Liver (tissue), 9 donors: Measurements from ENCODE around the gene TMC1. TPM values are rescaled to one million over a fixed set of nuclear protein-coding genes. Genes with fewer than 3 reads are reported as not detected.

ENCODE experiments used
- DNase-seq: peaks from one replicate; pipeline ENCODE4 v3.0.0-alpha.2; 2017; ENCODE audit warnings: low spot score
- H3K27ac ChIP-seq, 2 donors: one replicate each; pipeline ENCODE4 v1.7.0; 2013; ENCODE audit warnings: inconsistent platforms in 2 of 2, low read length in 2 of 2, control low read depth in 1 of 2, low read depth in 1 of 2, mild to moderate bottlenecking in 1 of 2
- H3K27me3 ChIP-seq, 4 donors: one replicate each; pipeline versions ENCODE4 v1.6.1 to v1.7.0; 2013; ENCODE audit warnings: low read length in 3 of 4, inconsistent platforms in 1 of 4, mild to moderate bottlenecking in 1 of 4, moderate library complexity in 1 of 4; ENCODE audit not compliant: control insufficient read depth in 4 of 4, insufficient read depth in 4 of 4
- H3K36me3 ChIP-seq, 4 donors: one replicate each; pipeline versions ENCODE4 v1.6.1 to v1.7.0; 2013; ENCODE audit warnings: low read length in 3 of 4, mild to moderate bottlenecking in 3 of 4, low read depth in 1 of 4, moderate library complexity in 1 of 4; ENCODE audit not compliant: control insufficient read depth in 4 of 4, insufficient read depth in 3 of 4
- H3K4me1 ChIP-seq, 4 donors: one replicate each; pipeline versions ENCODE4 v1.6.1 to v1.7.0; 2013; ENCODE audit warnings: low read length in 3 of 4, mild to moderate bottlenecking in 3 of 4, moderate library complexity in 1 of 4; ENCODE audit not compliant: control insufficient read depth in 4 of 4, insufficient read depth in 4 of 4
- H3K4me3 ChIP-seq, 3 donors: one replicate each; pipeline versions ENCODE4 v1.6.1 to v1.7.0; 2013; ENCODE audit warnings: low read length in 3 of 3, control low read depth in 1 of 3, low read depth in 1 of 3, mild to moderate bottlenecking in 1 of 3
- H3K9ac ChIP-seq, 2 donors: one replicate each; pipeline ENCODE4 v1.7.0; 2013; ENCODE audit warnings: low read length in 2 of 2, mild to moderate bottlenecking in 2 of 2, moderate library complexity in 2 of 2, control low read depth in 1 of 2, low read depth in 1 of 2
- H3K9me3 ChIP-seq, 4 donors: one replicate each; pipeline versions ENCODE4 v1.6.1 to v1.7.0; 2013; ENCODE audit warnings: low read length in 3 of 4; ENCODE audit not compliant: control insufficient read depth in 4 of 4
- EGR1 ChIP-seq, 2 donors: IDR thresholded peaks; 2 replicates each; pipeline ENCODE4 v1.6.1; 2016 to 2018; ENCODE audit warnings: antibody characterized with exemption in 2 of 2, low read depth in 2 of 2
- FOXA2 ChIP-seq: IDR thresholded peaks from 2 replicates; pipeline ENCODE4 v1.6.1; 2016; ENCODE audit warnings: antibody characterized with exemption
- HNF4A ChIP-seq, 2 donors: conservative IDR thresholded peaks; 2 replicates each; pipeline ENCODE4 v1.6.1; 2016; ENCODE audit warnings: antibody characterized with exemption in 2 of 2, mild to moderate bottlenecking in 2 of 2
- JUND ChIP-seq, 2 donors: IDR thresholded peaks; 2 replicates each; pipeline ENCODE4 v1.6.1; 2016; ENCODE audit warnings: antibody characterized with exemption in 2 of 2
- NR2F2 ChIP-seq: IDR thresholded peaks from 2 replicates; pipeline ENCODE4 v1.6.1; 2016; ENCODE audit warnings: antibody characterized with exemption
- RAD21 ChIP-seq, 2 donors: IDR thresholded peaks; 2 replicates each; pipeline ENCODE4 v1.6.1; 2016; ENCODE audit warnings: antibody characterized with exemption in 2 of 2, mild to moderate bottlenecking in 2 of 2
- RXRA ChIP-seq, 2 donors: IDR thresholded peaks; 2 replicates each; pipeline ENCODE4 v1.6.1; 2017 to 2018; ENCODE audit warnings: antibody characterized with exemption in 2 of 2, mild to moderate bottlenecking in 1 of 2
- SP1 ChIP-seq: IDR thresholded peaks from 2 replicates; pipeline ENCODE4 v1.6.1; 2018; ENCODE audit warnings: antibody characterized with exemption, mild to moderate bottlenecking
- YY1 ChIP-seq: IDR thresholded peaks from 2 replicates; pipeline ENCODE4 v1.6.1; 2016; ENCODE audit warnings: antibody characterized with exemption, mild to moderate bottlenecking
- WGBS: extraction: QIAGEN DNeasy Blood & Tissue Kit; methylation state at CpG from one replicate; pipeline ENCODE4 v1.1.7; 2013; 5-methylcytosine and 5-hydroxymethylcytosine counted together
- polyA plus RNA-seq, 2 donors: library from polyadenylated mRNA; stranded (reverse) in 1 of 2; unstranded in 1 of 2; fragments of 200-250 nt in 1 of 2; fragments of >200 nt in 1 of 2; fragmentation: Nextera tagmentation in 1 of 2; extraction: Ambion mirVana in 1 of 2; gene quantifications; one replicate each; pipeline versions ENCODE4 v1.2.1 to v1.2.3, GENCODE V29; 2013 to 2015
- total RNA-seq, 2 donors: library from RNA; depleted of rRNA; stranded (reverse); fragments of >200 nt; gene quantifications; one replicate each; pipeline ENCODE4 v1.2.3, GENCODE V29; 2014
- TF ChIP-seq, protein P1 (sequence below): IDR thresholded peaks from 2 replicates; pipeline ENCODE4 v1.6.1; 2016; ENCODE audit warnings: antibody characterized with exemption, mild to moderate bottlenecking
- TF ChIP-seq, protein P2 (sequence below): IDR thresholded peaks from 2 replicates; pipeline ENCODE4 v1.6.1; 2016; ENCODE audit warnings: antibody characterized with exemption
- donor health status: healthy.
- donor health status: healthy.
- donor health status: healthy.
- donor health status: healthy.
- donor health status: healthy.

TMC1 gene
- total and polyA plus RNA-seq, 4 donors, result 0.09 TPM; not detected in 3

DNA sequence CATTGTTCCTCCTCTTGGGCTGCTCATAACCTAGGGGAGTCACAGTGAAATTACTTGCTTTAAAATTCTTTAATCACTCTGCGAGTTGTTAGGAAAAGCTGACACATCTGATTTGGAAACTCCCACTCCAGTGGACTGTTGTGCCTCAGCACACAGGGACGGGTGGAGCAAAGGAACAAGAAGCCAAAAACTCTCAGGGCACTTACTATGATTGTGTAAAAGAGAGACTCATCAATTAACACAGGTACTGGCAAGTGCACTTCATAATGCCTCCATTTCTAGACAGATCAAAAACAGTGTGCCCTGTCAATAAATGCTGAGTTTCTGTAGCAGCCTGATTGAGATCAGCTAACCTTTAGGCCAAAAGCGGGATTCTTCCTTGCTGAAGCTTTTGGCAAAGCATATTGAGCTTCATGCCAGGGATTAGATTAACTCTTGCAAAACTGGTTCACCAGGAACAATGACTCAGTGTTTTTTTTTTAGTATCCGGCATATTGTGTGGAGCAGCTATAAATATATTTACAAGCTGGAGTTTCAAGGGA lies 55.9 kb downstream of the TMC1 start:
- no peak overlapping the region for H3K4me3 ChIP-seq
- H3K27ac ChIP-seq, result peak overlapping the region; percentile 6 to 68
- DNase-seq, result no peak
- no peaks in the 10 kb centered on the region for H3K27me3 ChIP-seq
- 19% methylated on average over 4 of the region's 4 CpGs for WGBS
- peak overlapping the region in 1 of 2 donors; percentile 26 for H3K9ac ChIP-seq
- no peaks in the 10 kb centered on the region for H3K9me3 ChIP-seq
- TF ChIP-seq RXRA (IDR thresholded peaks at IDR 0.05) (peak in 1 of 2 donors; percentile 54), YY1 (peak; percentile 72), NR2F2 (peak; percentile 41), HNF4A (conservative IDR thresholded peaks at IDR 0.05) (peak; percentile 46 to 62), SP1 (peak; percentile 49), EGR1 (IDR thresholded peaks at IDR 0.05; ENCODE audit: low read depth in 2 of 2) (no peak), RAD21 (IDR thresholded peaks at IDR 0.05) (peak; percentile 39 to 54), JUND (IDR thresholded peaks at IDR 0.05) (peak; percentile 55 to 83)
- TF ChIP-seq, protein P1, sequence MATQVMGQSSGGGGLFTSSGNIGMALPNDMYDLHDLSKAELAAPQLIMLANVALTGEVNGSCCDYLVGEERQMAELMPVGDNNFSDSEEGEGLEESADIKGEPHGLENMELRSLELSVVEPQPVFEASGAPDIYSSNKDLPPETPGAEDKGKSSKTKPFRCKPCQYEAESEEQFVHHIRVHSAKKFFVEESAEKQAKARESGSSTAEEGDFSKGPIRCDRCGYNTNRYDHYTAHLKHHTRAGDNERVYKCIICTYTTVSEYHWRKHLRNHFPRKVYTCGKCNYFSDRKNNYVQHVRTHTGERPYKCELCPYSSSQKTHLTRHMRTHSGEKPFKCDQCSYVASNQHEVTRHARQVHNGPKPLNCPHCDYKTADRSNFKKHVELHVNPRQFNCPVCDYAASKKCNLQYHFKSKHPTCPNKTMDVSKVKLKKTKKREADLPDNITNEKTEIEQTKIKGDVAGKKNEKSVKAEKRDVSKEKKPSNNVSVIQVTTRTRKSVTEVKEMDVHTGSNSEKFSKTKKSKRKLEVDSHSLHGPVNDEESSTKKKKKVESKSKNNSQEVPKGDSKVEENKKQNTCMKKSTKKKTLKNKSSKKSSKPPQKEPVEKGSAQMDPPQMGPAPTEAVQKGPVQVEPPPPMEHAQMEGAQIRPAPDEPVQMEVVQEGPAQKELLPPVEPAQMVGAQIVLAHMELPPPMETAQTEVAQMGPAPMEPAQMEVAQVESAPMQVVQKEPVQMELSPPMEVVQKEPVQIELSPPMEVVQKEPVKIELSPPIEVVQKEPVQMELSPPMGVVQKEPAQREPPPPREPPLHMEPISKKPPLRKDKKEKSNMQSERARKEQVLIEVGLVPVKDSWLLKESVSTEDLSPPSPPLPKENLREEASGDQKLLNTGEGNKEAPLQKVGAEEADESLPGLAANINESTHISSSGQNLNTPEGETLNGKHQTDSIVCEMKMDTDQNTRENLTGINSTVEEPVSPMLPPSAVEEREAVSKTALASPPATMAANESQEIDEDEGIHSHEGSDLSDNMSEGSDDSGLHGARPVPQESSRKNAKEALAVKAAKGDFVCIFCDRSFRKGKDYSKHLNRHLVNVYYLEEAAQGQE, result no peak
- H3K36me3 ChIP-seq, result no peaks in the 10 kb centered on the region
- peaks cover 0 to 8% (median 3%) of the 10 kb centered on the region in 4 donors for H3K4me1 ChIP-seq

DNA sequence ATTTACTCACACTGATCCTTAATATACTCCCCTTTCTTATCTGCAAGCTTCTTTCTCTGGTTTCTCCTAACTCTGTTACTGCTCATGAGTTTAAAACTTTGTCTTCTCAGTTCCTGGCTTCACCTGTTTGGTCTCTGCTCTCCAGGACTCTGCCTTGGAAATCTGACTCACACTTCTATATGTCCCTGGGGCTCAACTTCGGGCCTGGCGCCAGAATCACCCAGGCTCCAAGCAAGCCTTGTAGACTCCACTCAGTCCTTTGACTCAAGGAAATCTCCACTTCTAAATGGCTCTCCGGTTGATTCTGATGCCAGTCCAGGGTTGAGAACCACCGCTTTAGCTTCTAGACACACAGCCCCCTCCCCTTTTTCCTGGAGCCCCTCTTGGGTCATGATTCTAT lies 57.8 kb downstream of the TMC1 start:
- Histone ChIP-seq H3K4me1 (peaks cover 0 to 8% (median 3%) of the 10 kb centered on the region in 4 donors), H3K27ac (no peak overlapping the region), H3K9me3 (no peaks in the 10 kb centered on the region), H3K4me3 (no peak overlapping the region), H3K27me3 (no peaks in the 10 kb centered on the region), H3K9ac (no peak overlapping the region), H3K36me3 (no peaks in the 10 kb centered on the region)
- 89% methylated on average over 4 of the region's 4 CpGs for WGBS
- no peak for DNase-seq
- TF ChIP-seq HNF4A (conservative IDR thresholded peaks at IDR 0.05), result no peak
- TF ChIP-seq SP1, result no peak
- no peak for TF ChIP-seq RAD21 (IDR thresholded peaks at IDR 0.05)
- TF ChIP-seq, protein P2, sequence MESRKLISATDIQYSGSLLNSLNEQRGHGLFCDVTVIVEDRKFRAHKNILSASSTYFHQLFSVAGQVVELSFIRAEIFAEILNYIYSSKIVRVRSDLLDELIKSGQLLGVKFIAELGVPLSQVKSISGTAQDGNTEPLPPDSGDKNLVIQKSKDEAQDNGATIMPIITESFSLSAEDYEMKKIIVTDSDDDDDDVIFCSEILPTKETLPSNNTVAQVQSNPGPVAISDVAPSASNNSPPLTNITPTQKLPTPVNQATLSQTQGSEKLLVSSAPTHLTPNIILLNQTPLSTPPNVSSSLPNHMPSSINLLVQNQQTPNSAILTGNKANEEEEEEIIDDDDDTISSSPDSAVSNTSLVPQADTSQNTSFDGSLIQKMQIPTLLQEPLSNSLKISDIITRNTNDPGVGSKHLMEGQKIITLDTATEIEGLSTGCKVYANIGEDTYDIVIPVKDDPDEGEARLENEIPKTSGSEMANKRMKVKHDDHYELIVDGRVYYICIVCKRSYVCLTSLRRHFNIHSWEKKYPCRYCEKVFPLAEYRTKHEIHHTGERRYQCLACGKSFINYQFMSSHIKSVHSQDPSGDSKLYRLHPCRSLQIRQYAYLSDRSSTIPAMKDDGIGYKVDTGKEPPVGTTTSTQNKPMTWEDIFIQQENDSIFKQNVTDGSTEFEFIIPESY, result no peak
- TF ChIP-seq, protein P1, result no peak
- TF ChIP-seq NR2F2, result no peak
- no peak for TF ChIP-seq FOXA2
- no peak for TF ChIP-seq RXRA (IDR thresholded peaks at IDR 0.05)
